Subcutaneous abdominal adipose tissue (tissue), 5 donors: ENCODE results near the gene ADRA2A.

Source experiments
- H3K27ac ChIP-seq: one replicate; pipeline ENCODE4 v1.7.0; 2013; ENCODE audit warnings: low read depth, mild to moderate bottlenecking, inconsistent platforms, low read length, moderate library complexity
- H3K27me3 ChIP-seq, 5 donors: one replicate each; pipeline ENCODE4 v1.7.0; 2013; ENCODE audit warnings: low read length in 5 of 5, inconsistent platforms in 1 of 5; ENCODE audit not compliant: control insufficient read depth in 5 of 5, insufficient read depth in 4 of 5
- H3K36me3 ChIP-seq, 5 donors: one replicate each; pipeline ENCODE4 v1.7.0; 2013; ENCODE audit warnings: low read length in 5 of 5; ENCODE audit not compliant: control insufficient read depth in 5 of 5, insufficient read depth in 5 of 5
- H3K4me1 ChIP-seq, 5 donors: one replicate each; pipeline ENCODE4 v1.7.0; 2013; ENCODE audit warnings: low read length in 5 of 5, mild to moderate bottlenecking in 3 of 5, moderate library complexity in 1 of 5; ENCODE audit not compliant: control insufficient read depth in 5 of 5, insufficient read depth in 5 of 5
- H3K4me3 ChIP-seq, 5 donors: one replicate each; pipeline ENCODE4 v1.7.0; 2013; ENCODE audit warnings: low read length in 5 of 5, low read depth in 1 of 5
- H3K9ac ChIP-seq, 5 donors: one replicate each; pipeline ENCODE4 v1.7.0; 2013; ENCODE audit warnings: low read length in 5 of 5, mild to moderate bottlenecking in 4 of 5, moderate library complexity in 3 of 5
- H3K9me3 ChIP-seq, 5 donors: one replicate each; pipeline ENCODE4 v1.7.0; 2013; ENCODE audit warnings: low read length in 5 of 5; ENCODE audit not compliant: control insufficient read depth in 5 of 5
- donor health status: healthy.
- donor health status: healthy.
- donor health status: healthy.
- donor health status: healthy.
- donor health status: healthy.

ADRA2A gene

DNA sequence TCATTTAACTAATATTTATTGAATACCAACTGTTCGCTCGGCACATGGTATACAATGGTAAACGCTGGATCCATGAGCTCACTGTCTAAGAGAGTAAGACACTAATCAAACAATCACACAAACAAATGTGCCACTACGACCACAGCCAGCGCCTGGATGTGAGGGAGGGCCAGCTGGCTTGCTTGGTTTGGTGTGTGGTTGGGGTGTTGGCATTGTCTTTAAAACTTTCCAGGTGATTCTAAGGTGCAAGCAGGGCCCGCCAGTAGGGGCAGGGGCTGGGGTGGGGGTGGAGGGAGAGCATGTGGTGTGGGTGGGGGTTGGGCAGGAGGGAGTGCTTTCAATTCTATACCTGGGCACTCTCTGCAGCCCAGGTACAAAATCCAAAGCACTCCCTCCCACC lies 31.6 kb downstream of the ADRA2A start:
- no peaks in the 10 kb centered on the region for H3K36me3 ChIP-seq
- H3K4me1 ChIP-seq = no peaks in the 10 kb centered on the region
- H3K4me3 ChIP-seq = no peak overlapping the region

DNA sequence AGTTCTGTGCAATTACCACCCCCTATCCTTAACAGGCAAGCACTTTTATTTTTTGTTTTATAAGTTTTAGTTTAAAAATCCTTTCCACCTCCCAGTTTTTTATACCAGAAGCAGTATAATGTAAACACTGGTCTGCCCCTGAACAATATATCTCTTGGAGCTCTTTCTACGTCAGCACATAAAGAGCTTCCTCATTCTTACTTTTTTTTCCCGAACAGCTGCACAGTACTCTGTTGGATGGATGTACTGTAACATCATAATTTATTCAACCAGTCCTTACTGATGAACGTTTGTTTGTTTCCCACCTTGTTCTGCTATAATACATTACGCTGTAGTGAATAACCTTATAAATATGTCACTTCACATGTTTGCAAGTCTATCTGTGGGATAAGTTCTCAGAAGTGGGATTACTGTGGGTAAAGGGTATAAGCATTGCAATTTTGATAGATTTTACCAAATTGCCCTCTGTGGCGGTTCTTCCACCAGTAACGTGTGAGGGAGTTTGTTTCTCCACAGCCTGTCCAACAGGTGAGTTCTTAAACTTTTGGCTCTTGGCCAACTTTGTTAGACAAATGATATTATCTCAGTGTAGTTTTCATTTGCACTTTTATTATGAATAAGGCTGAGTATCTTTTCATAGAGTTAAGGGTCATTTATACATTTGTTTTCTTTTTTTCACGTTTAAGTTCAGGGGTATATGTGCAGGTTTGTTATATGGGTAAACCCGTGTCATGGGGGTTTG lies 32.8 kb downstream of the ADRA2A start:
- Histone ChIP-seq H3K27ac (no peak overlapping the region), H3K4me3 (no peak overlapping the region), H3K36me3 (no peaks in the 10 kb centered on the region), H3K4me1 (peaks cover 0 to 9% (median 8%) of the 10 kb centered on the region in 5 donors), H3K9me3 (no peaks in the 10 kb centered on the region), H3K27me3 (no peaks in the 10 kb centered on the region), H3K9ac (no peak overlapping the region)

More for the DNA sequence above, 31.6 kb downstream of the ADRA2A start:
- Histone ChIP-seq H3K27ac (no peak overlapping the region), H3K9me3 (no peaks in the 10 kb centered on the region), H3K27me3 (no peaks in the 10 kb centered on the region), H3K9ac (no peak overlapping the region)

DNA sequence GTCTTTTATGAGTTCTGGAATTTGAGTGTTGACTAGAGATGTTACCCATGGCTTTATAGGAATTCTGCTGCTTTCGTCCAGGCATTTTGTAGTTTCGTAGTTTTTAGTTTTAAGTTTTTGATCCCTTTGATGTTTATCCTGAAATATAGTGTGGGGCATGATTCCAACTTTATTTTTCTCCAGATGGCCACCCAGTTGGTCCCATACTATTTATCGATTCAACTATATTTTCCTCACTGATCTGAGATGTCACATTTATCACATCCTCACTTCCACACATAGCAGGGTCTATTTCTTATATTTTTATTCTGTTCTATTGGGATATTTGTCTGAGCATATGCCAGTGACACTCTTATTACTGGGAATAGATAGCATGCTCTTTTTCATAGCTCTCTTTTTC lies 33.9 kb downstream of the ADRA2A start:
- Histone ChIP-seq H3K9ac (no peak overlapping the region), H3K27ac (no peak overlapping the region), H3K36me3 (no peaks in the 10 kb centered on the region), H3K9me3 (no peaks in the 10 kb centered on the region), H3K4me1 (peaks cover 0 to 11% (median 10%) of the 10 kb centered on the region in 5 donors), H3K4me3 (no peak overlapping the region), H3K27me3 (no peaks in the 10 kb centered on the region)

DNA sequence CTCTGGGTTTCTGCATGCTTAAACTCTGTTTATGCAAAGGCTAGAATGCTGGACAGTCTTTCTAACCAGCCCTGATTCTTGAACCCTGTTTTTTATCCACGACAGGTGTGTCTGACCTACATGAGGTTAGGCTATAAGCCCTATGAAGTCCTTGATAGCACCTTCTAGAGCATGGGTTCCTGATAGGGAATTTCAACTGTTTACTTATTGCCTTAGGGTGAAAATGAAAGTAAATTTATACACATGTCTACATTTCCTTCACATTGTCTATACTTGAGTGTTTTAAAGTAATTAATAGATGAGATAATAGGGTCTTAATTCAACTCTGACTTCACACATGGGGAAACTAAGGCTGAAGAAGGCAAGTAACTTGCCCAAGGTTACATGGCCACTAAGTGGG lies 35.5 kb downstream of the ADRA2A start:
- no peak overlapping the region for H3K9ac ChIP-seq
- no peak overlapping the region for H3K4me3 ChIP-seq
- no peak overlapping the region for H3K27ac ChIP-seq
- no peaks in the 10 kb centered on the region for H3K36me3 ChIP-seq
- no peaks in the 10 kb centered on the region for H3K27me3 ChIP-seq
- H3K9me3 ChIP-seq = no peaks in the 10 kb centered on the region
- peaks cover 0 to 15% (median 11%) of the 10 kb centered on the region in 5 donors for H3K4me1 ChIP-seq

DNA sequence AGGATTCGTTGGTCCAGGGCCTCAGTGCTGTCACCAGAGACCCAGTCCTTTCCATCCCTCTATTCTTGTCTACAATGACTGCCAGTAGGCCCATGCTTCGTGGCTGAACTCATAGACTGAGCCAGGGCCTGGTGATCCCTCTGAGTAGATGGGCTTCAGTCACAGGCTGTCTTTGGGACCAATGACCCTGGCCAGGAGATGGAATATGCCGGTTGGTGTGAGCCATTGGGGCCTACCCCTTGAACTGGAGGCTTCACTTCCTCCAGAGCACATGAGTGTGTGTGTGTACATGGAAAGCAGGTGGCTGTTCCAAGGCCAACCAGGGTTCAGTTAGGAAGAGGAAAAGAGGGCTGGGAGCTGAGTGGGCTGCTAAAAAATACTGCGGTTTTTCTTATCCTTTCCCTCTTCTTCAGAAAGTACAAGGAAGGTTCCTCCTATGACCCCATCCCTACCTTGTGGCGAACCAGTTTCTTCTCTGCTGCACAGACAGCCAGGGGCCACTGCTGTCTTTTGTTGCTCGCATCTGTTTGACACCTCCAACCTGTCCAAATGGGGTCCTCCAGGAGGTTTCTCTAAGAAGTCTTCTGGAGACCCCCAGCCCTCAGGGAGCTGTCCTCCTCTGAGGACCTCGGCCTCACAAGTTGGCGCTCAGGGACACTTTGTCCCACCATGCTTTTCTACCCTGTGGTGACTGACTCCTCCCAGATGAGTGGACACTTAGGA lies 36.6 kb downstream of the ADRA2A start:
- Histone ChIP-seq H3K4me3 (no peak overlapping the region), H3K4me1 (peaks cover 3 to 23% (median 19%) of the 10 kb centered on the region in 5 donors)

DNA sequence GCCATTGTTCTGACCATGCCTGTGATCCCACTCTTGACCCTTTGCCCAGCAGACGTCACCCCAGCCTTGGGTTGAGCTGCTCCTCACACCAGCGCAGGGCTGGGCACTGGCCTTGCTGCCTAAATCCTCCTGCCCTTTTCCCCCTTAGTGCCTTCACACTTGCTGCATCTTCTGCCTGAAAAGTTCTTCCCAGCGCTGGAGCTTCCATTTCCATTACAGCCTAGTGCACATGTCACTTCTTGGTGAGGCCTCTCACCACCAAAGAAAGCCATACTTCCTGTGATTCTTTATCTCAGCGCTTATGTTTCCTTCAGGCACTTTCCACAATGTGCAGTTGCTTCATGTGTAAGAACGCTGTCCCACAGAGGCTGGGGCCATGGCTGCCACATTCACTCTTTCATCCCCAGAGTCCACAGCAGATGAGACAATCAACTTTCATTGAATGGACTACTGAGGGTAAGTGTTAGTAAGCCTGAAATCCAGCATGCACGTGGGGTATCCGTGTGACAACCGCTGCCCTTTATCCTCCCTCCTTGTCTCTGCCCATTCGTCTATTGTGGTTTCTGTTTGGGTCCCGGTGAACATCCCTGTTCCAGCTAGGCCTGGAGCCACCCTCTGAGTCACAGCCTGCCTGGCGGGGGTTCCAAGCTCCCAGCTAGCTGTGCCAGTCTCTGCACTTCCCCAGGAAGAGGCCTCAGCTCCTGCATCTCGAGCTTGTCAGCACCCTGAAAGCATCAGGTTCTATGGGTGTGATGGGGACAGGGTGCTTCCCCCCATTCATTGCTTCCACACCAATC lies 37.3 kb downstream of the ADRA2A start:
- H3K4me1 ChIP-seq = peaks cover 3 to 23% (median 19%) of the 10 kb centered on the region in 5 donors
- H3K4me3 ChIP-seq = no peak overlapping the region
- H3K9ac ChIP-seq = no peak overlapping the region
- no peak overlapping the region for H3K27ac ChIP-seq
- no peaks in the 10 kb centered on the region for H3K9me3 ChIP-seq
- no peaks in the 10 kb centered on the region for H3K36me3 ChIP-seq
- H3K27me3 ChIP-seq = no peaks in the 10 kb centered on the region

More for the DNA sequence above, 36.6 kb downstream of the ADRA2A start:
- Histone ChIP-seq H3K36me3 (no peaks in the 10 kb centered on the region), H3K9me3 (no peaks in the 10 kb centered on the region), H3K27me3 (no peaks in the 10 kb centered on the region), H3K9ac (no peak overlapping the region), H3K27ac (no peak overlapping the region)

DNA sequence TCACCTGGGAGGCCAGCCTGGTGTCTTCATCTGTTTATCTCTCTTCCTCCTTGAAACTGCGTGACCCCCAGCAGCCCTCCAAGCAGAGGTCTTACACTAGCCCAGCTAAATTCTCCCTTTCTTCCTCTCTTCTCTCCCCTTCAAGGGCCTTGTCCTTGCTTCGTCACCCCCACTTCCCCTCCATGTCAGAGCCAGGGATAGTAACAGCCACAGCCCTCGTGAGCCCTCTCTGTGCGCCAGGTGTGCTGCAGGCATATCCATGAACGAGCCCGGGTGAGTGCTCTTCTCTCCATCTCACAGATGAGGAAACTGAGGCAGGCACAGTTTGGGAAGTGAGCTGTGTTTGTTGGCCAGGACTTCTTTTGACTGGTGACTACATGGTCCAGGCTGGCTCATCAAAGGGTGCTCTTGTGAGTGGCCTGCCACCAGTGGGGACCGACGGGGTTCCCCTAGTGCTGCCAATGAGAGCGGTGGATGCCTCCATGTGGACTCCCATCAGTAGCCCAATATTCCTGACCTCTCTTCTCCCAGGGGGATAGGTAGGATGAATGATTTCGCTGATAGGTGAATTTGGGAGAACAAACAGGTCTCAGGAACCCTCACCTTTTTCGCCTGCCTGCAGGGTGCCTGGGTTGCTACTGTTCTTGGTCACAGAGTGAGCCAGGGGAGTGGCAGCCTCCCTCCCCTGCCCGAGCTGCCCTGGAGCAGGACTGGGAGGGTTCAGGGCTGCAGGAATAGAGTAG lies 38.1 kb downstream of the ADRA2A start:
- H3K9ac ChIP-seq = no peak overlapping the region
- H3K9me3 ChIP-seq = no peaks in the 10 kb centered on the region
- H3K4me1 ChIP-seq = peaks cover 3 to 23% (median 19%) of the 10 kb centered on the region in 5 donors
- H3K4me3 ChIP-seq = no peak overlapping the region
- H3K36me3 ChIP-seq = no peaks in the 10 kb centered on the region
- no peaks in the 10 kb centered on the region for H3K27me3 ChIP-seq
- no peak overlapping the region for H3K27ac ChIP-seq

DNA sequence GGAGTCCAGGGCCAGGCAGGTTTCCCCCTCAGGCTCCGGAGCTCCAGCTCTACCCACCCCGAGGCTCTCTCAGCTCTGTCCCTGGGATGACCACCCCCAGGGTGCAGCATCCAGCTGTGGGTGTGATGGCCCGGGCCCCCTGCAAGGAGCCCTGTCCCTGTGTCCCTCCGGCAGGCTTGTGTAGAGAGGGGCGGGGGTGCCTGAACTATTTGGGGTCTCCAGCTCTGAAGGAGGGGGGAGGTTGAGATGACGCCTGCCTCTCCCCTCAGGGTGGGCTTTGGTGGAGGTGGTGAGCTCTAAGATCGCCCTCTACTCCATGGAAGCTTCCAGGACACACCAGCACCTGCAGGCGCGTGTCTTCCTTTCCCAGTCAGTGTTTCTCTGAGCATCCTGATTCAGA lies 39.4 kb downstream of the ADRA2A start:
- Histone ChIP-seq H3K9me3 (no peaks in the 10 kb centered on the region), H3K4me1 (peaks cover 3 to 23% (median 19%) of the 10 kb centered on the region in 5 donors), H3K4me3 (no peak overlapping the region), H3K27me3 (no peaks in the 10 kb centered on the region), H3K36me3 (no peaks in the 10 kb centered on the region), H3K27ac (no peak overlapping the region), H3K9ac (no peak overlapping the region)

DNA sequence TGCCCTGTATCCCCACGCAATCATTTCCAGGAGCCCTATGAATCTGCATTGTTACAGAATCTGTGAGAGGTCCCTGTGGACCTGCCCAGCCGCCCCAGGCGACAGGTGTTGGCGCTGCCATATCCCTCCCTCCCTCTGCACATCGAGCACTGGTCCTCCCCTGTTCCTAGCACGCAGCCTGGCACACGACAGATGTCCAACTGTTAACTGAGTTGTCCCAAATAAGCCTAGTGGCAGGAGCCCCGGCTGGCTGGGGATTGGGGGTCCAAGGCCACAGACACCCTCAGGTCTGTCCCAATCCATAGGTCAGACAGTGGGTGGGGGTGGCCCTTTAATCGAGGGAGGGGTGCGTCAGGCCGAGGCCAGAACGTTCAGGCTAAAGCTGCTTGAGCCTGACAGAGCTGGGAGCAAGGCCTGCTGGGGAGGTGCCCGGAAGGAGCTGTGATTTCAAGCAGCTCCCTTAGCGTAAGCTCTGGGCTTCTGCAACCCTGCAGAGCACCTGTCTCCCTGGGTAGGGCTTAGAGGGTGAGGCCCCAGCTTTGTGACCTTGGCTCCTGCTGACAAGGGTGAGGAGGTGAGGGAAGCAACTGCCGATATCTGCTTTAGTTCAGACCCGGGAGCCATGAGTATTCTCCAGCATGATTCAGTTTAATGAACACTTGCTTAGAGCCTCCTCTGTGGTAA lies 40.1 kb downstream of the ADRA2A start:
- no peaks in the 10 kb centered on the region for H3K36me3 ChIP-seq
- H3K4me1 ChIP-seq = peaks cover 3 to 23% (median 19%) of the 10 kb centered on the region in 5 donors
- H3K27me3 ChIP-seq = no peaks in the 10 kb centered on the region
- H3K27ac ChIP-seq = no peak overlapping the region
- no peak overlapping the region for H3K4me3 ChIP-seq
- no peaks in the 10 kb centered on the region for H3K9me3 ChIP-seq
- H3K9ac ChIP-seq = no peak overlapping the region
